DND-41 (cell line): ENCODE measurements around the gene GRIN3B.

Experiments
- ATAC-seq: fragments of 200-7000 bp; cut with Tn5 transposase; 3 replicates; pipeline ENCODE4 v1.9.1; 2021; ENCODE audit warnings: low read depth; ENCODE audit not compliant: insufficient read depth
- DNase-seq: peaks from one replicate; pipeline ENCODE4 v3.0.0-alpha.2; 2020
- H2AFZ ChIP-seq: 2 replicates; pipeline ENCODE4 v1.6.0; 2012; ENCODE audit warnings: low read depth, low read length
- H3K27ac ChIP-seq: 2 replicates; pipeline ENCODE4 v1.5.1; 2012; ENCODE audit warnings: low read length, inconsistent platforms
- H3K27me3 ChIP-seq: fragments of 200-600 bp; sonication (generic); 2 replicates; pipeline ENCODE4 v1.6.0; 2012; ENCODE audit warnings: low read length, mild to moderate bottlenecking, inconsistent platforms; ENCODE audit not compliant: insufficient read depth, poor library complexity
- H3K36me3 ChIP-seq: 2 replicates; pipeline ENCODE4 v1.5.1; 2012; ENCODE audit warnings: low read length, inconsistent platforms; ENCODE audit not compliant: insufficient read depth
- H3K4me1 ChIP-seq: 2 replicates; pipeline ENCODE4 v1.5.1; 2012; ENCODE audit warnings: mild to moderate bottlenecking, low read length; ENCODE audit not compliant: insufficient read depth
- H3K4me2 ChIP-seq: 2 replicates; pipeline ENCODE4 v1.6.0; 2012; ENCODE audit warnings: mild to moderate bottlenecking, moderate library complexity, low read length, inconsistent platforms; ENCODE audit not compliant: insufficient read depth
- H3K4me3 ChIP-seq, 2 experiments: fragments of 200-600 bp in 1 of 2; shearing (Covaris generic) in 1 of 2; 2 replicates each; pipeline ENCODE4 v1.5.1; 2012 to 2016; ENCODE audit warnings: inconsistent platforms in 2 of 2, low read length in 2 of 2, mild to moderate bottlenecking in 2 of 2, low read depth in 1 of 2, moderate library complexity in 1 of 2
- H3K79me2 ChIP-seq: 2 replicates; pipeline ENCODE4 v1.6.0; 2012; ENCODE audit warnings: low read length, inconsistent platforms; ENCODE audit not compliant: insufficient read depth
- H3K9ac ChIP-seq: 2 replicates; pipeline ENCODE4 v1.6.0; 2012; ENCODE audit warnings: low read depth, mild to moderate bottlenecking, inconsistent platforms, low read length, moderate library complexity
- H3K9me3 ChIP-seq: 2 replicates; pipeline ENCODE4 v1.5.1; 2012; ENCODE audit warnings: low read length, moderate library complexity, mild to moderate bottlenecking, inconsistent platforms; ENCODE audit not compliant: insufficient read depth, severe bottlenecking
- H4K20me1 ChIP-seq: 2 replicates; pipeline ENCODE4 v1.6.0; 2012; ENCODE audit warnings: low read length; ENCODE audit not compliant: insufficient read depth
- EZH2 ChIP-seq: IDR thresholded peaks from 3 replicates; pipeline ENCODE4 v1.6.1; 2012; ENCODE audit warnings: borderline replicate concordance, low read depth, mild to moderate bottlenecking, moderate library complexity, low read length, inconsistent platforms; ENCODE audit not compliant: severe bottlenecking
- TF ChIP-seq, protein P1 (sequence below): IDR thresholded peaks from 2 replicates; pipeline ENCODE4 v1.5.1; 2012; ENCODE audit warnings: borderline replicate concordance, low read length, moderate library complexity, mild to moderate bottlenecking; ENCODE audit not compliant: poor library complexity, severe bottlenecking; ENCODE audit errors: extremely low read depth

Gene GRIN3B

DNA sequence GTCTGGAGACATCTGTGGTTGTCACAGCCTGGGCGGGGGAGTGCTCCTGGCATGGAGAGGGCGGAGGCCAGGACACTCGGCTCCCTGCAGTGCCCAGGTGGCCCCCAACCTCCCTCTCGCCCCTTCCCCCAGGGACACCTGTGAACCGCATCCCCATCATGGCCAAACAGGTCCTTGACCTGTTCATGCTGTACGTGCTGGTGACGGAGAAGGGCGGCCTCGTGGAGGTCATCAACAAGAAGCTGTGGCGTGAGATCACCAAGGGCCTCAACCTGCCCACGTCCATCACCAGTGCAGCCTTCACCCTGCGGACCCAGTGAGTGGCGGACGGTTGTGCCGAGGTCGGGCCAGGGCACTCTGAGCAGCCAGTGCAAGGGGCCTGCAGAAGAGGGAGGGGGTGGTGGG is 36.1 kb upstream of the GRIN3B start:
- Histone ChIP-seq H3K9ac (no peak overlapping the region), H4K20me1 (0 out of 2 replicates have a peak, but pooled peaks cover 5% of the 10 kb centered on the region), H3K4me2 (no peak overlapping the region), H3K79me2 (no peaks in the 10 kb centered on the region; the same call in 1 of the 2 replicates), H2AFZ (no peak overlapping the region), H3K36me3 (peaks cover 65% of the 10 kb centered on the region), H3K9me3 (no peaks in the 10 kb centered on the region), H3K27me3 (no peaks in the 10 kb centered on the region), H3K27ac (no peak overlapping the region), H3K4me1 (no peaks in the 10 kb centered on the region), H3K4me3 (no peak overlapping the region)
- DNase-seq (no peak), ATAC-seq (no peak)
- TF ChIP-seq, protein P1, sequence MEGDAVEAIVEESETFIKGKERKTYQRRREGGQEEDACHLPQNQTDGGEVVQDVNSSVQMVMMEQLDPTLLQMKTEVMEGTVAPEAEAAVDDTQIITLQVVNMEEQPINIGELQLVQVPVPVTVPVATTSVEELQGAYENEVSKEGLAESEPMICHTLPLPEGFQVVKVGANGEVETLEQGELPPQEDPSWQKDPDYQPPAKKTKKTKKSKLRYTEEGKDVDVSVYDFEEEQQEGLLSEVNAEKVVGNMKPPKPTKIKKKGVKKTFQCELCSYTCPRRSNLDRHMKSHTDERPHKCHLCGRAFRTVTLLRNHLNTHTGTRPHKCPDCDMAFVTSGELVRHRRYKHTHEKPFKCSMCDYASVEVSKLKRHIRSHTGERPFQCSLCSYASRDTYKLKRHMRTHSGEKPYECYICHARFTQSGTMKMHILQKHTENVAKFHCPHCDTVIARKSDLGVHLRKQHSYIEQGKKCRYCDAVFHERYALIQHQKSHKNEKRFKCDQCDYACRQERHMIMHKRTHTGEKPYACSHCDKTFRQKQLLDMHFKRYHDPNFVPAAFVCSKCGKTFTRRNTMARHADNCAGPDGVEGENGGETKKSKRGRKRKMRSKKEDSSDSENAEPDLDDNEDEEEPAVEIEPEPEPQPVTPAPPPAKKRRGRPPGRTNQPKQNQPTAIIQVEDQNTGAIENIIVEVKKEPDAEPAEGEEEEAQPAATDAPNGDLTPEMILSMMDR, result no peak
- TF ChIP-seq EZH2, result no peak

DNA sequence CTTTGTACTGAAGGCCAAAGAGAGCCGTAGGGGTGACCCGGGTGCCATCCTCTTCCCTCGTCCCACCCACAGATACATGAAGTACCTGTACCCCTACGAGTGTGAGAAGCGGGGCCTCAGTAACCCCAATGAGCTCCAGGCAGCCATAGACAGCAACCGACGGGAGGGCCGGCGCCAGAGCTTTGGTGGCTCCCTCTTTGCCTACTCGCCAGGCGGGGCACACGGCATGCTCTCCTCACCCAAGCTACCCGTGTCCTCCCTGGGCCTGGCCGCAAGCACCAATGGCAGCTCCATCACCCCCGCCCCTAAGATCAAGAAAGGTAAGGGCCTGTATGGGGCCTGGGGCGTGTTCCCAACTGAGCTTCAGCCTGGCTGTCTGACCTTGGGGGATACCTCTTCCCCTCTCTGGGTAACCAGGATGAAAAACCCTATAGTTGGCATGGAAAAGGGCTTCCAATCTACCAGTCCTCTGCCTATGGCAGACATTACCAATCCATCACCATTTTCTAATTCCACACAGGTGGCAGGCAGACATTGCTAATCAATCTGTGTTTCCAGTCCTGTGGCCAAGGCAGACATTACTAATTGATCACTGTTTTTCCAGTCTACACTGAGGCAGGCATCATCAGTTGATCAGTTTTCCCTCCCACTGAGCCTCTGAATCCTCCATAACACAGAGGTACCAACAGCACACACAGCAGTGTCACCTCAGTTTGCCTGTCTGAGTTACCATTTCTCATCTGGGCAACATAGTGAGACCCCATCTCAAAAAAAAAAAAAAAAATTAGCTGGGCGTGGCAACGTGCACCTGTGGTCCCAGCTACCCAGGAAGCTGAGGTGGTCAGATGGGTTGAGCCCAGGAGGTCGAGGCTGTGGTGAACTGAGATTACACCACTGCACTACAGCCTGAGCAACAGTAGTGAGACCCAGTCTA is 35.2 kb upstream of the GRIN3B start:
- Histone ChIP-seq H3K36me3 (peaks cover 60% of the 10 kb centered on the region), H3K9ac (no peak overlapping the region), H3K4me2 (no peak overlapping the region), H4K20me1 (0 out of 2 replicates have a peak, but pooled peaks cover 2% of the 10 kb centered on the region), H3K4me1 (no peaks in the 10 kb centered on the region), H2AFZ (no peak overlapping the region), H3K4me3 (no peak overlapping the region), H3K27me3 (no peaks in the 10 kb centered on the region), H3K9me3 (no peaks in the 10 kb centered on the region), H3K79me2 (no peaks in the 10 kb centered on the region; the same call in 1 of the 2 replicates), H3K27ac (no peak overlapping the region)
- no peak for TF ChIP-seq EZH2
- TF ChIP-seq, protein P1, result no peak
- DNase-seq, result no peak
- no peak for ATAC-seq

DNA sequence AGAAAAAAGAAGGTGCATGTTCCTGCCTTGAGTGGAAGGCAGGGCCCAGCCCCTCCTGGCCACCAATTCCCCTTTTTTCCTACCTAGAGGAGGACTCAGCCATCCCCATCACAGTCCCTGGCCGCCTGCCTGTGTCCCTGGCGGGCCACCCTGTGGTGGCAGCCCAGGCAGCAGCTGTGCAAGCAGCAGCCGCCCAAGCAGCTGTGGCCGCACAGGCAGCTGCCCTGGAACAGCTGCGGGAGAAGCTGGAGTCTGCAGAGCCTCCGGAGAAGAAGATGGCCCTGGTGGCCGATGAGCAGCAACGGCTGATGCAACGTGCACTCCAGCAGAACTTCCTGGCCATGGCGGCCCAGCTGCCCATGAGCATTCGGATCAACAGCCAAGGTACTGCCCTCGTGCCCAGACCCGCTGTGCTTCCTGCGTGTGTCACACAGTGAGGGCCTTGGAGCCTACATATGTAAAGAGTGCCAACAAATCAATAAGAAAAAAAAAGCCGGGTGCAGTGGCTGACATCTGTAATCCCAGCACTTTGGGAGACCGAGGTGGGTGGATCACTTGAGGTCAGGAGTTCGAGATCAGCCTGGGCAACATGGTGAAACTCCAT is 33.6 kb upstream of the GRIN3B start:
- no peak for ATAC-seq
- TF ChIP-seq, protein P1, result no peak
- no peak for TF ChIP-seq EZH2
- Histone ChIP-seq H2AFZ (no peak overlapping the region), H3K4me2 (no peak overlapping the region), H3K27ac (no peak overlapping the region), H3K9me3 (peaks cover 10% of the 10 kb centered on the region), H4K20me1 (0 out of 2 replicates have a peak, but pooled peaks cover 2% of the 10 kb centered on the region), H3K79me2 (no peaks in the 10 kb centered on the region), H3K4me3 (no peak overlapping the region), H3K27me3 (no peaks in the 10 kb centered on the region), H3K9ac (no peak overlapping the region), H3K4me1 (no peaks in the 10 kb centered on the region), H3K36me3 (peaks cover 67% of the 10 kb centered on the region)
- DNase-seq, result no peak
